ENCODE measurements around the gene MUC3A.
A peak's percentile ranks its signal among the peaks of the same experiment; 100 is the strongest.
"Not testable (repeated sequence)": the region's sequence is repeated elsewhere in the genome, so short reads cannot be mapped to it uniquely, and the experiment has no call there.

Gene MUC3A

GRCh38 chr7:100971111-100972001 lies 22.0 kb downstream of the MUC3A start:
- DNase-seq = no peak

- no peak for DNase-seq
Measured at GRCh38 chr7:100972002-100972347, 22.6 kb downstream of the MUC3A start.

- DNase-seq = no peak
Measured at GRCh38 chr7:100974021-100974420, 24.7 kb downstream of the MUC3A start.

GRCh38 chr7:100975371-100975821 lies 26.1 kb downstream of the MUC3A start:
- no peak for DNase-seq

- no peak for DNase-seq
Measured at GRCh38 chr7:100978300-100978699, 29.0 kb downstream of the MUC3A start.

- DNase-seq = no peak
Measured at GRCh38 chr7:100983451-100984187, 34.3 kb downstream of the MUC3A start.

GRCh38 chr7:100984241-100984918 lies 35.0 kb downstream of the MUC3A start:
- DNase-seq = not testable (repeated sequence)

- DNase-seq = not testable (repeated sequence)
Measured at GRCh38 chr7:100985033-100985797, 35.9 kb downstream of the MUC3A start.

- DNase-seq = no peak
Measured at GRCh38 chr7:100991631-100992030, 42.3 kb downstream of the MUC3A start.

GRCh38 chr7:100992280-100992679 lies 42.9 kb downstream of the MUC3A start:
- not testable (repeated sequence) for DNase-seq

GRCh38 chr7:100994671-100995070 lies 45.3 kb downstream of the MUC3A start:
- not testable (repeated sequence) for DNase-seq

- not testable (repeated sequence) for DNase-seq
Measured at GRCh38 chr7:100998530-100998929, 49.2 kb downstream of the MUC3A start.

- DNase-seq = not testable (repeated sequence)
Measured at GRCh38 chr7:100999334-100999733, 50.0 kb downstream of the MUC3A start.

GRCh38 chr7:101000025-101000424 lies 50.7 kb downstream of the MUC3A start:
- DNase-seq = not testable (repeated sequence)

GRCh38 chr7:101002333-101002732 lies 53.0 kb downstream of the MUC3A start:
- not testable (repeated sequence) for DNase-seq

- not testable (repeated sequence) for DNase-seq
Measured at GRCh38 chr7:101007361-101007760, 58.0 kb downstream of the MUC3A start.

- no peak for DNase-seq
Measured at GRCh38 chr7:101009629-101010028, 60.3 kb downstream of the MUC3A start.

GRCh38 chr7:101012931-101013330 lies 63.6 kb downstream of the MUC3A start:
- no peak for DNase-seq

GRCh38 chr7:101015626-101016025 lies 66.3 kb downstream of the MUC3A start:
- DNase-seq = no peak

- DNase-seq = peak; percentile 70
Measured at GRCh38 chr7:101017064-101017777, 67.9 kb downstream of the MUC3A start.
